ENCODE results near the gene SPCS2.
"Not testable (repeated sequence)": the region's sequence is repeated elsewhere in the genome, so short reads cannot be mapped to it uniquely, and the experiment has no call there.

Gene SPCS2

GRCh38 chr11:75004215-75004614 is 55.1 kb downstream of the SPCS2 start:
- DNase-seq: no peak

DNA sequence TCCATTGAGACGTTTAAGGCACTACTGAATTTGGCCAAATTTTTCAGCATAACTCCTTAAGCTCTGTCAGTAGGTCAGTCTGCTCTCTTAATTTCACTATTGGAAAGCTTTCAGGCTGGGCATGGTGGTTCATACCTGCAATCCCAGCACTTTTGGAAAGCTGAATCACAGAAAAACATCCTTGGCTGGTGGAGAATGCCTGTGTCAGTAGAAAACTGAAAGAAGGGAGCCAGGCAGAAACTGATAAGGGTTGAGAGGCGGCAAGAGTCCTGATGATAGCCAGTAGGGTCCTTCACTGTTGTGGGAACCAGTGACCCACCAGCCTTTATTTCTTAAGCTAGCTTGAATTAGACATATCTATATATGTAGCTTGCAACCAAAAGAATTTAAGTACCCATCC is 62.3 kb downstream of the SPCS2 start:
- no peak for DNase-seq

GRCh38 chr11:75011872-75012271 is 62.8 kb downstream of the SPCS2 start:
- no peak for DNase-seq

GRCh38 chr11:75013051-75013450 is 64.0 kb downstream of the SPCS2 start:
- DNase-seq: no peak

DNA sequence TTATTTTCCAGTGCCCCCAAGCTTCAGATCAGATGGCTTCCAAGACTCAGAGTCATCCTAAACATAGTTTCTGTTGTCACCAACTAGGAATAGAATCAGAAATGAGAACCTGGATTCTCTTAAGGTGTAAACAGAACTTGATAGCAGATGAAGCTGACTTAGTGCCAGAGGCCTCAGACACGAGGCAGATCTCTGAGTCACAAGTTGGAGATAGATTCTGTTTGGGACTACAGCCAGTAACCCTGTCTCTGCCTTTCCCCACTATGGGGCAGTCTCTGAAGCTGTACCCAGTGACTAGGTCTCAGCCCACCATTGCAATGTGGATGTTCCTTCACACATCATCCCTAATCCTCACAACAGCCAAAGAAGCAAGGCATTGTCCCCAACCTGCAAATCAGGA is 65.1 kb downstream of the SPCS2 start:
- DNase-seq: peak; percentile 12

DNA sequence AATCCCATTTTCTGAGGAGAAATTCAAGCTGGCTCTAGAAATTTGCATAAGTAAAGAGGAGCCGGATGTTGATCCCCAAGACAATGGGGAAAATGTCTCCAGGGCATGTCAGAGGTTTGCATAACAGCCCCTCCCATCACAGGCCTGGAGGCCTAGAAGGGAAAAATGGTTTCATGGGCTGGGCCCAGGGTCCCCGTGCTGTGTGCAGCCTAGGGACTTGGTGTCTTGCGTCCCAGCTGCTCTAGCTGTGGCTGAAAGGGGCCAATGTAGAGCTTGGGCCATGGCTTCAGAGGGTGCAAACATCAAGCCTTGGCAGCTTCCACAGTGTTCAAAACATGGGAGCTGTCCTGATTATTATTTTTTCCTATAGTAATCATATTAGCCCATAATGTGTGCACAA is 70.1 kb downstream of the SPCS2 start:
- not testable (repeated sequence) for DNase-seq

- not testable (repeated sequence) for DNase-seq
Measured at GRCh38 chr11:75020328-75020727, 71.3 kb downstream of the SPCS2 start.

DNA sequence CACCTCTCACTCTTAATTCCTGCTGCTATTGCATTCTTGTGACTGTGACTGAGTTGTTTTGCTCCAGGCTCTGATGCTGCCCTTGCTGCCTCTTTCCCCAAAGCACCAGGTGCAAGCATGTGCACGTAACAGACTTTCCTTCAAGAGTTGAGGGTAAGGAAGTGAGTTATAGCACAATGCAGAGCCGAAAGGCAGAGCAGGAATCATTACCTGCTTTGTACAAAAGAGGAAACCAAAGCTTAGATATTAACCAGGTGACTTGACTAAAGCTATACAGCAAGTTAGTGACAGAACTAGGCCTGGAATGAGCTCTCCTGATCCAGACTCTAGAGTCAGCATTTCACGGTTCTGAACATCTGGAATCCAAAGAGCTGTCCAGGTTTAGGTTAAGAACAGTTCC is 73.2 kb downstream of the SPCS2 start:
- DNase-seq: no peak

DNA sequence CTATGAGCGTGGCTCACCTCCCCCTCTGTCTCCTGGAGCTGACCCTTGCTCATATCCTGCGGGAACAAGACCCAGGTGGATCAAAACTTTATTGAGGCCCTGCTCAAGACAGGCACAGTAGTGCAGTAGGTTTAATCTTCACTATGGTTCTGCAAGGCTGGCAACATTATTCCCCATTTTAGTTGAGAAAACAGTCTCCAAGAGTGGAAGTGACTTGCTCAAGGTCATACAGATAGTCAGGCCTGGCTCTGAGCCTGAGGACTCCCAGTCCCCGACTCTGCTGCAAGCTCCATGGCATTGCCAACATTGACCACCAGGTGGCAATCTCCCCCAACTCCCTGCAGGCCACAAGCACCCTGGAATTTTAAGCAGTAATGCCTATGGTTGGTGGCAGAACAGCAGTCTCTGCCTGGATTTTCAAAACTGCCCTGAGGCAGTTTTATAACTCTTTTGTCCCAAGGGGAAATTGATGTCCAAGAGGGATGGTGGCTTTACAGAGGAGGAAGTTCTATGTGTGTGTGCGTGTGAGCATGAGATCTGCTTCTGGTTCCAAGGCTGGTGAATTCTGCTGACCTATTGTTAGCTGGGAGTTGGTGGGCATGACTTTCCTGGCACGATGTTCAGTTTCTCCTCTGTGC is 73.8 kb downstream of the SPCS2 start:
- peak; percentile 19 for DNase-seq

DNA sequence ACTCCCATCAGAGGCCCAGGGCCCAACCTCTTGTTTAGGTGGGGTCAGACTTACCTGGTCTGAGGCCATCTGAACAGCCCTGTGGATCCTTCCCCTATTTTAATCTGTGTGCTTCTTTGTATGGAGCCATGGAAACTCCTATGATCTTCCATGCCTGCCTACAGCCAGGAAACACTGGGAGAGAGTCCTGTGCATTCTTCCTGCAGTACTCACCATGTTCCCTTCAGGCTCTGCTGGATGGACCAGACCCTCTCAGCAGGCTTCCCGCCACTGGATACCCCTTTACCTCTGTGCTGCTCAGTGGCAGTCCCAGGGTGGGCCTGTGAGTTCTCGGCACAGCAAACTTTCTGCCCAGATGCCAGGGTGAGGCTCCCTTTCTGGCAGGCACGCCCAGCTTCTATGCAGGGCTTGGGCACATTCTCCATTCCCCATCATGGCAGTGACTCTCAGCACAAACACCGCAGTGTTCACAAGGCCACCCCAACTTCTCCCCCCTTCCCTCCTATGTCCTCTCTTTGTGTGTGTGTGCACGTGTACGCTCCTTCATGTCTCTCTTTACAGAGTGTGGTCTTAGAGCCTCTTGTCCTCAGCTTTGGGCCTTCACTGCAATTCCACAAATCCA is 74.5 kb downstream of the SPCS2 start:
- DNase-seq: no peak

- DNase-seq: no peak
Measured at GRCh38 chr11:75024068-75024449, 75.0 kb downstream of the SPCS2 start.

DNA sequence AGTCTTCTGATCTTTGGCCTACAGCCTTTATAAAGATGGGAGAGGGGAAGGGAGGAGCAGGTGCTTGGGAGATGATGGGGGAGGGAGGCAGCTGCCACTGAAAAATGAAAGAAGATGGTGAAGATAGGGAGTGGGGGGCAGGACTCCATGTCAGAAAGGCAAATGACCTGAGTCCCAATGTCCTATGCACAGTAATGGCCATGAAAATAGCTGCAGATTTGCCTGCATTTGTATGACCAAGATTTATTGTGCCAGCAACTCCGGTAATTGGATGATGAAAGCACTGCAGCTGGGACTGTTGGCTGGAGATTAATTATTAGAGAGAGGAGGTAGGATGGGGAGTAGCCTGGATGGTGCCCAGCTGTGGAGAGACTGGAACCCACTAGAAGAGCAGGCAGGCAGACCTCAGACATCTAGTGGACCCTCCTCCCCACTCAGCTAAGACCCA is 75.7 kb downstream of the SPCS2 start:
- no peak for DNase-seq

GRCh38 chr11:75025561-75025960 is 76.5 kb downstream of the SPCS2 start:
- no peak for DNase-seq

GRCh38 chr11:75028321-75028720 is 79.3 kb downstream of the SPCS2 start:
- no peak for DNase-seq

Measured in amniotic stem cell (primary cell).